HepG2 (cell line): Measurements from ENCODE around the gene KIF17. TPM values are rescaled to one million over a fixed set of nuclear protein-coding genes. Genes with fewer than 3 reads are reported as not detected.

ENCODE experiments used
- FOXO1 ChIP-seq: sonication (generic); formaldehyde crosslinking; IDR thresholded peaks from 2 replicates; pipeline ENCODE4 v1.4.0; 2020; ENCODE audit warnings: missing genetic modification reagents
- FOXP1 ChIP-seq, 2 experiments: fragments of 450-650 bp in 1 of 2; IDR thresholded peaks; 2 replicates each; pipeline ENCODE4 v1.6.1; 2017 to 2018; ENCODE audit warnings: antibody characterized with exemption in 1 of 2
- GABPA ChIP-seq, 2 experiments: IDR thresholded peaks; 2 replicates each; pipeline ENCODE4 v1.6.1; 2011 to 2016; ENCODE audit warnings: low read depth in 2 of 2, low read length in 1 of 2, missing biosample characterization in 1 of 2, missing genetic modification characterization in 1 of 2
- KDM6A ChIP-seq: IDR thresholded peaks from 2 replicates; pipeline ENCODE4 v1.6.1; 2016; ENCODE audit warnings: low read depth
- NKX3-1 ChIP-seq: sonication (generic); formaldehyde crosslinking; IDR thresholded peaks from 2 replicates; pipeline ENCODE4 v1.5.0; 2020; ENCODE audit warnings: missing genetic modification reagents
- PAF1 ChIP-seq: IDR thresholded peaks from 2 replicates; pipeline ENCODE4 v1.6.1; 2016; ENCODE audit warnings: missing genetic modification reagents, missing compliant biosample characterization
- PCBP2 ChIP-seq: fragments of 200-400 bp; formaldehyde crosslinking; optimal IDR thresholded peaks from 2 replicates; pipeline ENCODE3; 2018; ENCODE audit warnings: low read length, low read depth; ENCODE audit not compliant: poor library complexity, severe bottlenecking
- TAF15 ChIP-seq: fragments of 200-400 bp; formaldehyde crosslinking; IDR thresholded peaks from one replicate; pipeline ENCODE4 v1.6.1; 2018; ENCODE audit warnings: mild to moderate bottlenecking, low read depth, low read length; ENCODE audit not compliant: poor library complexity, severe bottlenecking
- TBL1XR1 ChIP-seq: fragments of 150-350 bp; IDR thresholded peaks from 2 replicates; pipeline ENCODE4 v1.6.1; 2014; ENCODE audit warnings: borderline replicate concordance, low read length; ENCODE audit not compliant: partially characterized antibody
- ZNF124 ChIP-seq: sonication (generic); formaldehyde crosslinking; IDR thresholded peaks from 2 replicates; pipeline ENCODE4 v1.4.0; 2020; ENCODE audit warnings: missing genetic modification reagents
- ZNF30 ChIP-seq: sonication (generic); formaldehyde crosslinking; IDR thresholded peaks from 2 replicates; pipeline ENCODE4 v1.5.0; 2020; ENCODE audit warnings: mild to moderate bottlenecking, missing genetic modification reagents
- ZNF382 ChIP-seq: sonication (generic); formaldehyde crosslinking; IDR thresholded peaks from 2 replicates; pipeline ENCODE4 v1.5.0; 2020; ENCODE audit warnings: missing genetic modification reagents, mild to moderate bottlenecking, borderline replicate concordance
- ZNF703 ChIP-seq: sonication (generic); formaldehyde crosslinking; IDR thresholded peaks from 2 replicates; pipeline ENCODE4 v1.5.1; 2020; ENCODE audit warnings: missing genetic modification reagents, mild to moderate bottlenecking, moderate library complexity, borderline replicate concordance
- polyA plus RNA-seq, 8 experiments: library from polyadenylated mRNA; depleted of rRNA in 3 of 8; stranded (reverse) in 7 of 8; unstranded in 1 of 8; fragments of >200 nt; fragmentation: Illumina TruSeq in 4 of 8; extraction: Trizol in 4 of 8; gene quantifications; 2 replicates each; pipeline versions ENCODE4 v1.2.1 to v1.2.3, GENCODE V29; 2011 to 2016; ENCODE audit warnings: low read depth in 4 of 8, missing spikeins in 1 of 8, mixed read lengths in 1 of 8; ENCODE audit not compliant: insufficient read depth in 1 of 8
- total RNA-seq, 5 experiments: library from RNA; depleted of rRNA; stranded (reverse); fragments of >200 nt; fragmentation: Illumina TruSeq; extraction: Trizol; gene quantifications; 2 replicates each; pipeline ENCODE4 v1.2.3, GENCODE V29; 2016; ENCODE audit warnings: low read depth in 1 of 5
- TF ChIP-seq, protein P1 (sequence below): sonication (generic); formaldehyde crosslinking; IDR thresholded peaks from 2 replicates; pipeline ENCODE4 v1.8.1; 2023; ENCODE audit warnings: missing genetic modification reagents, mild to moderate bottlenecking, borderline replicate concordance
- TF ChIP-seq, protein P2 (sequence below): sonication (generic); formaldehyde crosslinking; IDR thresholded peaks from 2 replicates; pipeline ENCODE4 v1.5.0; 2020; ENCODE audit warnings: missing genetic modification reagents
- TF ChIP-seq, protein P3 (sequence below): sonication (generic); formaldehyde crosslinking; IDR thresholded peaks from 2 replicates; pipeline ENCODE4 v1.4.0; 2020; ENCODE audit warnings: low read depth, mild to moderate bottlenecking, missing genetic modification reagents
- TF ChIP-seq, protein P4 (sequence below): sonication (generic); formaldehyde crosslinking; IDR thresholded peaks from 2 replicates; pipeline ENCODE4 v1.4.0; 2020; ENCODE audit warnings: missing genetic modification reagents
- TF ChIP-seq, protein P5 (sequence below): sonication (generic); formaldehyde crosslinking; IDR thresholded peaks from 2 replicates; pipeline ENCODE4 v1.4.0; 2020; ENCODE audit warnings: mild to moderate bottlenecking, missing genetic modification reagents

KIF17 gene
- total and polyA plus RNA-seq, 2 of the 13 experiments (the other 11 are each of a cell fraction or from before 2014, with no cell fraction given) = 0.24 to 0.44 TPM

- TF ChIP-seq PAF1 = no peak
- TF ChIP-seq FOXP1 (IDR thresholded peaks at IDR 0.05) = no peak
- no peak for TF ChIP-seq FOXP1 (CRISPR knock-in tag; IDR thresholded peaks at IDR 0.05)
- TF ChIP-seq TAF15 = no peak
- TF ChIP-seq PCBP2 = no peak
- TF ChIP-seq, protein P1, sequence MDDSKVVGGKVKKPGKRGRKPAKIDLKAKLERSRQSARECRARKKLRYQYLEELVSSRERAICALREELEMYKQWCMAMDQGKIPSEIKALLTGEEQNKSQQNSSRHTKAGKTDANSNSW (CRISPR knock-in tag) = no peak
- no peak for TF ChIP-seq ZNF382 (CRISPR knock-in tag)
- TF ChIP-seq GABPA (IDR thresholded peaks at IDR 0.05; ENCODE audit: low read depth, low read length) = no peak
- no peak for TF ChIP-seq GABPA (CRISPR knock-in tag; IDR thresholded peaks at IDR 0.05; ENCODE audit: low read depth)
- TF ChIP-seq, protein P2, sequence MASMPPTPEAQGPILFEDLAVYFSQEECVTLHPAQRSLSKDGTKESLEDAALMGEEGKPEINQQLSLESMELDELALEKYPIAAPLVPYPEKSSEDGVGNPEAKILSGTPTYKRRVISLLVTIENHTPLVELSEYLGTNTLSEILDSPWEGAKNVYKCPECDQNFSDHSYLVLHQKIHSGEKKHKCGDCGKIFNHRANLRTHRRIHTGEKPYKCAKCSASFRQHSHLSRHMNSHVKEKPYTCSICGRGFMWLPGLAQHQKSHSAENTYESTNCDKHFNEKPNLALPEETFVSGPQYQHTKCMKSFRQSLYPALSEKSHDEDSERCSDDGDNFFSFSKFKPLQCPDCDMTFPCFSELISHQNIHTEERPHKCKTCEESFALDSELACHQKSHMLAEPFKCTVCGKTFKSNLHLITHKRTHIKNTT (CRISPR knock-in tag) = no peak
- no peak for TF ChIP-seq ZNF30
- TF ChIP-seq TBL1XR1 = no peak
- peak; percentile 49; the same call in 1 of the 2 replicates for TF ChIP-seq FOXO1 (CRISPR knock-in tag)
- TF ChIP-seq, protein P3, sequence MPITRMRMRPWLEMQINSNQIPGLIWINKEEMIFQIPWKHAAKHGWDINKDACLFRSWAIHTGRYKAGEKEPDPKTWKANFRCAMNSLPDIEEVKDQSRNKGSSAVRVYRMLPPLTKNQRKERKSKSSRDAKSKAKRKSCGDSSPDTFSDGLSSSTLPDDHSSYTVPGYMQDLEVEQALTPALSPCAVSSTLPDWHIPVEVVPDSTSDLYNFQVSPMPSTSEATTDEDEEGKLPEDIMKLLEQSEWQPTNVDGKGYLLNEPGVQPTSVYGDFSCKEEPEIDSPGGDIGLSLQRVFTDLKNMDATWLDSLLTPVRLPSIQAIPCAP (CRISPR knock-in tag) = no peak
- TF ChIP-seq KDM6A (CRISPR knock-in tag) = peak; percentile 52
- TF ChIP-seq, protein P4, sequence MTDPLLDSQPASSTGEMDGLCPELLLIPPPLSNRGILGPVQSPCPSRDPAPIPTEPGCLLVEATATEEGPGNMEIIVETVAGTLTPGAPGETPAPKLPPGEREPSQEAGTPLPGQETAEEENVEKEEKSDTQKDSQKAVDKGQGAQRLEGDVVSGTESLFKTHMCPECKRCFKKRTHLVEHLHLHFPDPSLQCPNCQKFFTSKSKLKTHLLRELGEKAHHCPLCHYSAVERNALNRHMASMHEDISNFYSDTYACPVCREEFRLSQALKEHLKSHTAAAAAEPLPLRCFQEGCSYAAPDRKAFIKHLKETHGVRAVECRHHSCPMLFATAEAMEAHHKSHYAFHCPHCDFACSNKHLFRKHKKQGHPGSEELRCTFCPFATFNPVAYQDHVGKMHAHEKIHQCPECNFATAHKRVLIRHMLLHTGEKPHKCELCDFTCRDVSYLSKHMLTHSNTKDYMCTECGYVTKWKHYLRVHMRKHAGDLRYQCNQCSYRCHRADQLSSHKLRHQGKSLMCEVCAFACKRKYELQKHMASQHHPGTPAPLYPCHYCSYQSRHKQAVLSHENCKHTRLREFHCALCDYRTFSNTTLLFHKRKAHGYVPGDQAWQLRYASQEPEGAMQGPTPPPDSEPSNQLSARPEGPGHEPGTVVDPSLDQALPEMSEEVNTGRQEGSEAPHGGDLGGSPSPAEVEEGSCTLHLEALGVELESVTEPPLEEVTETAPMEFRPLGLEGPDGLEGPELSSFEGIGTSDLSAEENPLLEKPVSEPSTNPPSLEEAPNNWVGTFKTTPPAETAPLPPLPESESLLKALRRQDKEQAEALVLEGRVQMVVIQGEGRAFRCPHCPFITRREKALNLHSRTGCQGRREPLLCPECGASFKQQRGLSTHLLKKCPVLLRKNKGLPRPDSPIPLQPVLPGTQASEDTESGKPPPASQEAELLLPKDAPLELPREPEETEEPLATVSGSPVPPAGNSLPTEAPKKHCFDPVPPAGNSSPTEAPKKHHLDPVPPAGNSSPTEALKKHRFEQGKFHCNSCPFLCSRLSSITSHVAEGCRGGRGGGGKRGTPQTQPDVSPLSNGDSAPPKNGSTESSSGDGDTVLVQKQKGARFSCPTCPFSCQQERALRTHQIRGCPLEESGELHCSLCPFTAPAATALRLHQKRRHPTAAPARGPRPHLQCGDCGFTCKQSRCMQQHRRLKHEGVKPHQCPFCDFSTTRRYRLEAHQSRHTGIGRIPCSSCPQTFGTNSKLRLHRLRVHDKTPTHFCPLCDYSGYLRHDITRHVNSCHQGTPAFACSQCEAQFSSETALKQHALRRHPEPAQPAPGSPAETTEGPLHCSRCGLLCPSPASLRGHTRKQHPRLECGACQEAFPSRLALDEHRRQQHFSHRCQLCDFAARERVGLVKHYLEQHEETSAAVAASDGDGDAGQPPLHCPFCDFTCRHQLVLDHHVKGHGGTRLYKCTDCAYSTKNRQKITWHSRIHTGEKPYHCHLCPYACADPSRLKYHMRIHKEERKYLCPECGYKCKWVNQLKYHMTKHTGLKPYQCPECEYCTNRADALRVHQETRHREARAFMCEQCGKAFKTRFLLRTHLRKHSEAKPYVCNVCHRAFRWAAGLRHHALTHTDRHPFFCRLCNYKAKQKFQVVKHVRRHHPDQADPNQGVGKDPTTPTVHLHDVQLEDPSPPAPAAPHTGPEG (CRISPR knock-in tag) = no peak
- TF ChIP-seq, protein P5, sequence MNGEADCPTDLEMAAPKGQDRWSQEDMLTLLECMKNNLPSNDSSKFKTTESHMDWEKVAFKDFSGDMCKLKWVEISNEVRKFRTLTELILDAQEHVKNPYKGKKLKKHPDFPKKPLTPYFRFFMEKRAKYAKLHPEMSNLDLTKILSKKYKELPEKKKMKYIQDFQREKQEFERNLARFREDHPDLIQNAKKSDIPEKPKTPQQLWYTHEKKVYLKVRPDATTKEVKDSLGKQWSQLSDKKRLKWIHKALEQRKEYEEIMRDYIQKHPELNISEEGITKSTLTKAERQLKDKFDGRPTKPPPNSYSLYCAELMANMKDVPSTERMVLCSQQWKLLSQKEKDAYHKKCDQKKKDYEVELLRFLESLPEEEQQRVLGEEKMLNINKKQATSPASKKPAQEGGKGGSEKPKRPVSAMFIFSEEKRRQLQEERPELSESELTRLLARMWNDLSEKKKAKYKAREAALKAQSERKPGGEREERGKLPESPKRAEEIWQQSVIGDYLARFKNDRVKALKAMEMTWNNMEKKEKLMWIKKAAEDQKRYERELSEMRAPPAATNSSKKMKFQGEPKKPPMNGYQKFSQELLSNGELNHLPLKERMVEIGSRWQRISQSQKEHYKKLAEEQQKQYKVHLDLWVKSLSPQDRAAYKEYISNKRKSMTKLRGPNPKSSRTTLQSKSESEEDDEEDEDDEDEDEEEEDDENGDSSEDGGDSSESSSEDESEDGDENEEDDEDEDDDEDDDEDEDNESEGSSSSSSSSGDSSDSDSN (CRISPR knock-in tag) = peak; percentile 81
- no peak for TF ChIP-seq ZNF703
- 0 out of 2 replicates have a peak, but pooled peaks have one; percentile 62 for TF ChIP-seq ZNF124
- TF ChIP-seq NKX3-1 (CRISPR knock-in tag) = no peak
Measured at GRCh38 chr1:20633190-20634064, 84.4 kb downstream of the KIF17 start, which contains the start of gene PINK1 (continued).
